ENCODE results near the gene THAP7. TPM values are rescaled to one million over a fixed set of nuclear protein-coding genes. Genes with fewer than 3 reads are reported as not detected.

The THAP7 gene
- total and polyA plus RNA-seq, 9 of the 15 experiments (the other 6 are each of a cell fraction or from before 2014, with no cell fraction given), result 7.9 to 263 (median 84.1) TPM

DNA sequence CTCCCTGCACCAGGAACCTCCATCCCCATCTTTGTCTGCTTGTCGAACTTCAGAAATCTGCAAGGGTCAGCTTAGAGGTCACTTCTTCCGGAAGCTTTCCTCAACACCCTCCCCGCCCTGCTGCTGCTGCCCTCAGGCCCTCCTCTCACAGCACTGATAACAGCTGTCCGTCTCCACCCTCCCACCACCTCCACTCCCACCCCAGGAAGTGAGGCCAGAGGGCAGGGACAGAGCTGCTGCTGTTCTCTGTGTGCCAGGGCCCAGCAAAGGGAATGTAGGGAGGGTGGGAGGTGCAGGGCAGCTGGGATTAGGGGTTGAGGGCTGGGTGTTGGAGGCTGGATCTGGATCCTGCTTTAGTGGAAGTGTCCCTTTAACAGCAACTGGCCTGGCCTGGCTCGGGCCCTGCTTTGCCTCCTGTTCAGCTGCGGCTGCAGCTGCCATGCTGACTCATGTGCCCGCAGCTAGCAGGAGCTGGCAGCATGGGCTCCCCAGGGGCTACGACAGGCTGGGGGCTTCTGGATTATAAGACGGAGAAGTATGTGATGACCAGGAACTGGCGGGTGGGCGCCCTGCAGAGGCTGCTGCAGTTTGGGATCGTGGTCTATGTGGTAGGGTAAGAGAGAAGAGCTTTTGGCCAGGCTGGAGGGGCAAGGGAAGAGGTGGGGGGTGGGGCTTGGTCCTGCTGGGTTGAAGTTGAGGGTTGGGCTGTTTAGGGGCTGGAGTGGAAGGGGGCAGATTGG, 13.0 kb upstream of the THAP7 start, which contains the start of gene P2RX6 (continued):
- TF ChIP-seq KLF13 (tag; IDR thresholded peaks at IDR 0.05; ENCODE audit: borderline replicate concordance, low read depth), result peak; percentile 57; the same call in 1 of the 2 replicates
- TF ChIP-seq, protein P1, sequence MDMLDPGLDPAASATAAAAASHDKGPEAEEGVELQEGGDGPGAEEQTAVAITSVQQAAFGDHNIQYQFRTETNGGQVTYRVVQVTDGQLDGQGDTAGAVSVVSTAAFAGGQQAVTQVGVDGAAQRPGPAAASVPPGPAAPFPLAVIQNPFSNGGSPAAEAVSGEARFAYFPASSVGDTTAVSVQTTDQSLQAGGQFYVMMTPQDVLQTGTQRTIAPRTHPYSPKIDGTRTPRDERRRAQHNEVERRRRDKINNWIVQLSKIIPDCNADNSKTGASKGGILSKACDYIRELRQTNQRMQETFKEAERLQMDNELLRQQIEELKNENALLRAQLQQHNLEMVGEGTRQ (CRISPR knock-in tag; IDR thresholded peaks at IDR 0.05), result no peak
- no peak for TF ChIP-seq FOXP1 (CRISPR knock-in tag; IDR thresholded peaks at IDR 0.05)
- TF ChIP-seq HMGN3 (IDR thresholded peaks at IDR 0.05; ENCODE audit: borderline replicate concordance, extremely low read depth, insufficient read length, low read depth, low read length), result no peak
- peak; percentile 63 for TF ChIP-seq SMAD3 (CRISPR knock-in tag; conservative IDR thresholded peaks at IDR 0.05)
- TF ChIP-seq, protein P2, sequence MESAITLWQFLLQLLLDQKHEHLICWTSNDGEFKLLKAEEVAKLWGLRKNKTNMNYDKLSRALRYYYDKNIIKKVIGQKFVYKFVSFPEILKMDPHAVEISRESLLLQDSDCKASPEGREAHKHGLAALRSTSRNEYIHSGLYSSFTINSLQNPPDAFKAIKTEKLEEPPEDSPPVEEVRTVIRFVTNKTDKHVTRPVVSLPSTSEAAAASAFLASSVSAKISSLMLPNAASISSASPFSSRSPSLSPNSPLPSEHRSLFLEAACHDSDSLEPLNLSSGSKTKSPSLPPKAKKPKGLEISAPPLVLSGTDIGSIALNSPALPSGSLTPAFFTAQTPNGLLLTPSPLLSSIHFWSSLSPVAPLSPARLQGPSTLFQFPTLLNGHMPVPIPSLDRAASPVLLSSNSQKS (CRISPR knock-in tag; IDR thresholded peaks at IDR 0.05), result no peak; the same call in 1 of the 2 replicates
- TF ChIP-seq TAL1 (IDR thresholded peaks at IDR 0.05), result no peak
- no peak for TF ChIP-seq NFYB (IDR thresholded peaks at IDR 0.05; ENCODE audit: extremely low read depth, insufficient read length)
- no peak for TF ChIP-seq FOS (IDR thresholded peaks at IDR 0.05; ENCODE audit: extremely low read depth, insufficient read length)
- TF ChIP-seq ERF (CRISPR knock-in tag; IDR thresholded peaks at IDR 0.05), result no peak; the same call in none of the 2 replicates
- TF ChIP-seq BDP1 (IDR thresholded peaks at IDR 0.05; ENCODE audit: insufficient read depth, insufficient read length), result no peak
- TF ChIP-seq MAFF (IDR thresholded peaks at IDR 0.05; ENCODE audit: low read length), result peak; percentile 31
- peak; percentile 96; the same call in 1 of the 2 replicates for TF ChIP-seq CCAR2 (IDR thresholded peaks at IDR 0.05; ENCODE audit: low read depth, low read length)
- TF ChIP-seq ZNF316 (IDR thresholded peaks at IDR 0.05), result no peak
- no peak; the same call in 1 of the 2 replicates for TF ChIP-seq ZSCAN32 (CRISPR knock-in tag; IDR thresholded peaks at IDR 0.05)
- TF ChIP-seq SMARCA4 (IDR thresholded peaks at IDR 0.05), result no peak
- no peak for TF ChIP-seq XRCC3 (IDR thresholded peaks at IDR 0.05)
- no peak for TF ChIP-seq ZNF644 (tag; IDR thresholded peaks at IDR 0.05; ENCODE audit: low read depth)
- TF ChIP-seq, protein P3, sequence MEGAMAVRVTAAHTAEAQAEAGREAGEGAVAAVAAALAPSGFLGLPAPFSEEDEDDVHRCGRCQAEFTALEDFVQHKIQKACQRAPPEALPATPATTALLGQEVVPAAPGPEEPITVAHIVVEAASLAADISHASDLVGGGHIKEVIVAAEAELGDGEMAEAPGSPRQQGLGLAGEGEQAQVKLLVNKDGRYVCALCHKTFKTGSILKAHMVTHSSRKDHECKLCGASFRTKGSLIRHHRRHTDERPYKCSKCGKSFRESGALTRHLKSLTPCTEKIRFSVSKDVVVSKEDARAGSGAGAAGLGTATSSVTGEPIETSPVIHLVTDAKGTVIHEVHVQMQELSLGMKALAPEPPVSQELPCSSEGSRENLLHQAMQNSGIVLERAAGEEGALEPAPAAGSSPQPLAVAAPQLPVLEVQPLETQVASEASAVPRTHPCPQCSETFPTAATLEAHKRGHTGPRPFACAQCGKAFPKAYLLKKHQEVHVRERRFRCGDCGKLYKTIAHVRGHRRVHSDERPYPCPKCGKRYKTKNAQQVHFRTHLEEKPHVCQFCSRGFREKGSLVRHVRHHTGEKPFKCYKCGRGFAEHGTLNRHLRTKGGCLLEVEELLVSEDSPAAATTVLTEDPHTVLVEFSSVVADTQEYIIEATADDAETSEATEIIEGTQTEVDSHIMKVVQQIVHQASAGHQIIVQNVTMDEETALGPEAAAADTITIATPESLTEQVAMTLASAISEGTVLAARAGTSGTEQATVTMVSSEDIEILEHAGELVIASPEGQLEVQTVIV (CRISPR knock-in tag; IDR thresholded peaks at IDR 0.05; ENCODE audit: borderline replicate concordance), result no peak
- no peak for TF ChIP-seq POLR3G (IDR thresholded peaks at IDR 0.05; ENCODE audit: extremely low read depth, insufficient read length, insufficient replicate concordance)
- no peak for TF ChIP-seq HNRNPH1 (optimal IDR thresholded peaks at IDR 0.05; ENCODE audit: low read depth, low read length)
- peak; percentile 82 for TF ChIP-seq RBFOX2 (IDR thresholded peaks at IDR 0.05; ENCODE audit: low read depth, low read length)
- TF ChIP-seq, protein P4, sequence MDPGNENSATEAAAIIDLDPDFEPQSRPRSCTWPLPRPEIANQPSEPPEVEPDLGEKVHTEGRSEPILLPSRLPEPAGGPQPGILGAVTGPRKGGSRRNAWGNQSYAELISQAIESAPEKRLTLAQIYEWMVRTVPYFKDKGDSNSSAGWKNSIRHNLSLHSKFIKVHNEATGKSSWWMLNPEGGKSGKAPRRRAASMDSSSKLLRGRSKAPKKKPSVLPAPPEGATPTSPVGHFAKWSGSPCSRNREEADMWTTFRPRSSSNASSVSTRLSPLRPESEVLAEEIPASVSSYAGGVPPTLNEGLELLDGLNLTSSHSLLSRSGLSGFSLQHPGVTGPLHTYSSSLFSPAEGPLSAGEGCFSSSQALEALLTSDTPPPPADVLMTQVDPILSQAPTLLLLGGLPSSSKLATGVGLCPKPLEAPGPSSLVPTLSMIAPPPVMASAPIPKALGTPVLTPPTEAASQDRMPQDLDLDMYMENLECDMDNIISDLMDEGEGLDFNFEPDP (CRISPR knock-in tag; IDR thresholded peaks at IDR 0.05), result peak; percentile 4; the same call in 1 of the 2 replicates
